ENCODE results near the gene TEX22.

Gene TEX22

GRCh38 chr14:105384605-105385321 lies 13.6 kb upstream of the TEX22 start:
- Histone ChIP-seq H4K20me1 (ENCODE audit: insufficient read depth, low read length) (no peaks in the 10 kb centered on the region), H3K9ac (ENCODE audit: low read length) (no peak overlapping the region), H3K27me3 (ENCODE audit: insufficient read depth, low read length) (peaks cover 5% of the 10 kb centered on the region; the same call in 1 of the 2 replicates), H3K9me3 (ENCODE audit: low read length) (no peaks in the 10 kb centered on the region), H3K4me1 (ENCODE audit: insufficient read depth, low read length, severe bottlenecking) (no peaks in the 10 kb centered on the region), H2AFZ (ENCODE audit: low read length) (no peak overlapping the region), H3K4me3 (ENCODE audit: low read depth, low read length, poor library complexity, severe bottlenecking) (no peak overlapping the region), H3K79me2 (ENCODE audit: insufficient read depth, low read length) (no peaks in the 10 kb centered on the region), H3K4me2 (ENCODE audit: low read length) (no peak overlapping the region), H3F3A (ENCODE audit: insufficient read depth, low read length) (no peaks in the 10 kb centered on the region), H3K27ac (ENCODE audit: low read depth, low read length, poor library complexity, severe bottlenecking) (no peak overlapping the region), H3K9me2 (ENCODE audit: low read depth, low read length) (no peaks in the 10 kb centered on the region), H3K36me3 (ENCODE audit: insufficient read depth, low read length) (no peaks in the 10 kb centered on the region)
- TF ChIP-seq CTCF (IDR thresholded peaks at IDR 0.05; ENCODE audit: low read length) (no peak), EZH2 (IDR thresholded peaks at IDR 0.05; ENCODE audit: borderline replicate concordance, low read length) (no peak)

GRCh38 chr14:105385322-105385637 lies 13.1 kb upstream of the TEX22 start:
- no peaks in the 10 kb centered on the region for H3K79me2 ChIP-seq (ENCODE audit: insufficient read depth, low read length)
- H3K36me3 ChIP-seq (ENCODE audit: insufficient read depth, low read length), result no peaks in the 10 kb centered on the region
- H3F3A ChIP-seq (ENCODE audit: insufficient read depth, low read length), result no peaks in the 10 kb centered on the region
- no peaks in the 10 kb centered on the region for H3K9me2 ChIP-seq (ENCODE audit: low read depth, low read length)
- TF ChIP-seq CTCF (IDR thresholded peaks at IDR 0.05; ENCODE audit: low read length) (no peak), EZH2 (IDR thresholded peaks at IDR 0.05; ENCODE audit: borderline replicate concordance, low read length) (no peak)
- H3K27ac ChIP-seq (ENCODE audit: low read depth, low read length, poor library complexity, severe bottlenecking), result no peak overlapping the region
- no peak overlapping the region for H3K9ac ChIP-seq (ENCODE audit: low read length)
- H3K4me2 ChIP-seq (ENCODE audit: low read length), result no peak overlapping the region
- no peaks in the 10 kb centered on the region for H4K20me1 ChIP-seq (ENCODE audit: insufficient read depth, low read length)
- H3K9me3 ChIP-seq (ENCODE audit: low read length), result no peaks in the 10 kb centered on the region
- peaks cover 5% of the 10 kb centered on the region; the same call in 1 of the 2 replicates for H3K27me3 ChIP-seq (ENCODE audit: insufficient read depth, low read length)
- no peak overlapping the region for H2AFZ ChIP-seq (ENCODE audit: low read length)
- H3K4me3 ChIP-seq (ENCODE audit: low read depth, low read length, poor library complexity, severe bottlenecking), result no peak overlapping the region
- H3K4me1 ChIP-seq (ENCODE audit: insufficient read depth, low read length, severe bottlenecking), result no peaks in the 10 kb centered on the region

- H3K36me3 ChIP-seq (ENCODE audit: insufficient read depth, low read length), result no peaks in the 10 kb centered on the region
Observed at GRCh38 chr14:105385698-105386365, 12.5 kb upstream of the TEX22 start.

More at GRCh38 chr14:105385698-105386365, 12.5 kb upstream of the TEX22 start:
- Histone ChIP-seq H3K4me3 (ENCODE audit: low read depth, low read length, poor library complexity, severe bottlenecking) (no peak overlapping the region), H3K4me1 (ENCODE audit: insufficient read depth, low read length, severe bottlenecking) (no peaks in the 10 kb centered on the region), H3K9me2 (ENCODE audit: low read depth, low read length) (no peaks in the 10 kb centered on the region), H3K27me3 (ENCODE audit: insufficient read depth, low read length) (peaks cover 5% of the 10 kb centered on the region; the same call in 1 of the 2 replicates), H3F3A (ENCODE audit: insufficient read depth, low read length) (no peaks in the 10 kb centered on the region), H3K27ac (ENCODE audit: low read depth, low read length, poor library complexity, severe bottlenecking) (no peak overlapping the region), H3K9me3 (ENCODE audit: low read length) (no peaks in the 10 kb centered on the region), H3K79me2 (ENCODE audit: insufficient read depth, low read length) (no peaks in the 10 kb centered on the region), H2AFZ (ENCODE audit: low read length) (no peak overlapping the region), H4K20me1 (ENCODE audit: insufficient read depth, low read length) (no peaks in the 10 kb centered on the region), H3K9ac (ENCODE audit: low read length) (no peak overlapping the region), H3K4me2 (ENCODE audit: low read length) (no peak overlapping the region)
- TF ChIP-seq CTCF (IDR thresholded peaks at IDR 0.05; ENCODE audit: low read length) (no peak), EZH2 (IDR thresholded peaks at IDR 0.05; ENCODE audit: borderline replicate concordance, low read length) (no peak)
